ENCODE data around the gene DSCAM.

Gene DSCAM

GRCh38 chr21:40881767-40882166 lies 34.8 kb upstream of the DSCAM start:
- Histone ChIP-seq H3K4me3 (ENCODE audit: low read depth, low read length) (no peak overlapping the region), H3K36me3 (replicated peaks) (no peaks in the 10 kb centered on the region), H3K27ac (no peak overlapping the region), H3K27me3 (replicated peaks) (no peaks in the 10 kb centered on the region)
- in situ Hi-C loops (cut with HindIII; ENCODE audit: low pct_ligation_motif_present, low sequenced_read_pairs), result no loop called here
- TF ChIP-seq CTCF (IDR thresholded peaks at IDR 0.05; ENCODE audit: low read depth, low read length, missing control alignments), result no peak
- no peak for DNase-seq

- no peak overlapping the region for H3K4me3 ChIP-seq (ENCODE audit: low read depth, low read length)
- no peak overlapping the region for H3K27ac ChIP-seq
- no peak for DNase-seq
- in situ Hi-C loops (cut with HindIII; ENCODE audit: low pct_ligation_motif_present, low sequenced_read_pairs), result no loop called here
- no peaks in the 10 kb centered on the region for H3K36me3 ChIP-seq (replicated peaks)
- H3K27me3 ChIP-seq (replicated peaks), result no peaks in the 10 kb centered on the region
- no peak for TF ChIP-seq CTCF (IDR thresholded peaks at IDR 0.05; ENCODE audit: low read depth, low read length, missing control alignments)
Observed at GRCh38 chr21:40871099-40871498, 24.1 kb upstream of the DSCAM start.

- TF ChIP-seq CTCF (IDR thresholded peaks at IDR 0.05; ENCODE audit: low read depth, low read length, missing control alignments), result no peak
- in situ Hi-C loops (cut with HindIII; ENCODE audit: low pct_ligation_motif_present, low sequenced_read_pairs), result no loop called here
- Histone ChIP-seq H3K4me3 (ENCODE audit: low read depth, low read length) (no peak overlapping the region), H3K36me3 (replicated peaks) (no peaks in the 10 kb centered on the region), H3K27me3 (replicated peaks) (no peaks in the 10 kb centered on the region), H3K27ac (no peak overlapping the region)
- DNase-seq, result no peak
Observed at GRCh38 chr21:40863839-40864238, 16.9 kb upstream of the DSCAM start.

GRCh38 chr21:40858517-40858916 lies 11.6 kb upstream of the DSCAM start:
- H3K36me3 ChIP-seq (replicated peaks), result no peaks in the 10 kb centered on the region
- in situ Hi-C loops (cut with HindIII; ENCODE audit: low pct_ligation_motif_present, low sequenced_read_pairs), result no loop called here
- no peak overlapping the region for H3K27ac ChIP-seq
- DNase-seq, result no peak
- TF ChIP-seq CTCF (IDR thresholded peaks at IDR 0.05; ENCODE audit: low read depth, low read length, missing control alignments), result no peak
- no peaks in the 10 kb centered on the region for H3K27me3 ChIP-seq (replicated peaks)
- no peak overlapping the region for H3K4me3 ChIP-seq (ENCODE audit: low read depth, low read length)

GRCh38 chr21:40853956-40854688 lies 7.2 kb upstream of the DSCAM start:
- in situ Hi-C loops (cut with HindIII; ENCODE audit: low pct_ligation_motif_present, low sequenced_read_pairs), result no loop called here
- no peak for DNase-seq
- no peak for TF ChIP-seq CTCF (IDR thresholded peaks at IDR 0.05; ENCODE audit: low read depth, low read length, missing control alignments)
- H3K27ac ChIP-seq, result no peak overlapping the region
- no peaks in the 10 kb centered on the region for H3K27me3 ChIP-seq (replicated peaks)
- no peaks in the 10 kb centered on the region for H3K36me3 ChIP-seq (replicated peaks)
- no peak overlapping the region for H3K4me3 ChIP-seq (ENCODE audit: low read depth, low read length)

GRCh38 chr21:40852563-40852962 lies 5.6 kb upstream of the DSCAM start:
- Histone ChIP-seq H3K27ac (no peak overlapping the region), H3K4me3 (ENCODE audit: low read depth, low read length) (no peak overlapping the region), H3K27me3 (replicated peaks) (no peaks in the 10 kb centered on the region), H3K36me3 (replicated peaks) (no peaks in the 10 kb centered on the region)
- in situ Hi-C loops (cut with HindIII; ENCODE audit: low pct_ligation_motif_present, low sequenced_read_pairs), result no loop called here
- DNase-seq, result no peak
- no peak for TF ChIP-seq CTCF (IDR thresholded peaks at IDR 0.05; ENCODE audit: low read depth, low read length, missing control alignments)
